RWPE2 (cell line): Measurements from ENCODE around the gene FLT4.

Source experiments
- ATAC-seq: fragments of 200-7000 bp; cut with Tn5 transposase; 3 replicates; pipeline ENCODE4 v1.9.1; 2021; ENCODE audit warnings: low read depth
- DNase-seq: peaks from one replicate; pipeline ENCODE4 v3.0.0-alpha.2; 2020; ENCODE audit warnings: low spot score
- H3K27ac ChIP-seq: fragments of 450-650 bp; 2 replicates; pipeline ENCODE4 v1.5.1; 2017; ENCODE audit warnings: mild to moderate bottlenecking; ENCODE audit not compliant: poor library complexity, severe bottlenecking
- H3K27me3 ChIP-seq: fragments of 250-450 bp; sonication (Bioruptor Pico); 2 replicates; pipeline ENCODE4 v1.5.1; 2021; ENCODE audit warnings: mild to moderate bottlenecking, moderate library complexity; ENCODE audit not compliant: insufficient read depth, poor library complexity, severe bottlenecking
- H3K36me3 ChIP-seq: fragments of 250-450 bp; sonication (Bioruptor Pico); 2 replicates; pipeline ENCODE4 v1.5.1; 2020; ENCODE audit warnings: low read depth, mild to moderate bottlenecking, moderate library complexity
- H3K4me1 ChIP-seq: fragments of 250-450 bp; sonication (Bioruptor Pico); 2 replicates; pipeline ENCODE4 v1.5.1; 2021; ENCODE audit warnings: mild to moderate bottlenecking, moderate library complexity; ENCODE audit not compliant: insufficient read depth, poor library complexity, severe bottlenecking
- H3K4me3 ChIP-seq: fragments of 250-450 bp; sonication (Bioruptor Pico); 2 replicates; pipeline ENCODE4 v1.5.1; 2021; ENCODE audit warnings: mild to moderate bottlenecking, moderate library complexity; ENCODE audit not compliant: severe bottlenecking
- H3K9me3 ChIP-seq: fragments of 250-450 bp; sonication (Bioruptor Pico); 2 replicates; pipeline ENCODE4 v1.5.1; 2021; ENCODE audit warnings: mild to moderate bottlenecking, moderate library complexity; ENCODE audit not compliant: severe bottlenecking
- CTCF ChIP-seq: fragments of 450-650 bp; IDR thresholded peaks from one replicate; pipeline ENCODE4 v1.5.1; 2017; ENCODE audit warnings: mild to moderate bottlenecking, moderate library complexity; ENCODE audit not compliant: poor library complexity, severe bottlenecking

Gene FLT4

DNA sequence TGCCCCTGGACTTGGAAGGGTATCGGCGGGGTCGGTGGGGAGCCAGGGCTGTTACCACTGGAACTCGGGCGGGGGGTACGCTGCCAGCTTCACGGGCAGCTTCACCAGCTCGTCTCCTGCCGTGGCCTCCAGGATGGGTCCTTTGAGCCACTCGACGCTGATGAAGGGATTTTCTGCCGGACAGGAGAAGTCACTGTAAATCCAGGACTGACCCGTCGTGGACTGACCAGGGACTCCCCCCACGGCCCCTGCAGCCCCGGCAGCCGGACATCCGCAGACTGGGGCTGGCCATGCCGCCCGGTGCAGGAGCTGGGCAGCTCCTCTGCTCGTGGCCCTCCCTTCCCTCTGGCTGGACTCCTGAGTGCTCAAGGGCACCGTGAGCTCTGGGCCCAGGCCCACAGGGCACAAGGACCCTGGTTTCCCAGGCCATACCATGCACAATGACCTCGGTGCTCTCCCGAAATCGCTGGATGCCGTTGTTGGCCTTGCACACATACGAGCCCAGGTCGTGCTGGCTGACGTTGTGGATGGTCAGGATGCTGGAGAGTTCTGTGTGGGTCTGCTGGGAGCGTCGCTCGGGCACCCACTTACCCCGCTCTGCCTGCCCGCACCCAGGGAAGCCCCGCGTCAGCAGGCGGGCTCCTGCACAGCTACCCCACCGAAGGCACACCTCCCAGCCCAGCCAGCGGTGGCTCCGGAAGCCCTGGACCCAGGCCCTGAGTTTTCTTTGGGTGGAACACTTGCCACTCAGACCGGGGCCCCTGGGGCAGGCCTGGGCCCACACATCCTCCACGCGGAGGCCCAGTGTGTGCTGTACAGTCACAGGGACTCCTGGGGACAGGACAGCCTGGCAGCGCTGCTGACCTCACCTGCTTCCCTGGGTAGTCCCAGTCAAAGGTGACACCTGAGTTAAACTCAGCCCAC is 20.3 kb downstream of the FLT4 start:
- peaks cover 11% of the 10 kb centered on the region for H3K27me3 ChIP-seq
- DNase-seq = no peak
- TF ChIP-seq CTCF = no peak
- no peak for ATAC-seq
- H3K4me1 ChIP-seq = no peaks in the 10 kb centered on the region
- no peaks in the 10 kb centered on the region for H3K9me3 ChIP-seq
- no peak overlapping the region for H3K27ac ChIP-seq
- H3K4me3 ChIP-seq = no peak overlapping the region
- no peaks in the 10 kb centered on the region for H3K36me3 ChIP-seq

DNA sequence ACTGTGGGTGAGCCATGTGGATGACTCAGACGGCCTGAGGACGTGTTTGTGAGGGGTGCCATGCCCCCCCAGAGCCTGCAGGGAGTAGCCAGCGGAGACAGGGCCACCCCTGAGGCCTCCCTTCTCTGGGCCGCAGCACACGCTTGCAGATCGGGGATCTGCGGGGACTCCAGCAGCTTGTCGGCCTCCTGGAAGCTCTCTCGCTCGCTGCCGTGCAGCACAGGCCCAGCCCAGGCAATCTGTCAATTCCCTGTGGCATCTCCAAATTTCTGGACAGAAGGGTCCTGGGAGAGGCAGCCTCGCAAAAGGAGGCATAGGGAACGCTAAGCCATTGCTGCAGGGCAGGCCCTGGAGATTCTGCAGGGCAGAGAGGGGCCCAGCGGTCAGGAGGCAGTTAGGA is 21.2 kb downstream of the FLT4 start:
- TF ChIP-seq CTCF = no peak
- Histone ChIP-seq H3K4me3 (no peak overlapping the region), H3K4me1 (no peaks in the 10 kb centered on the region), H3K27me3 (peaks cover 11% of the 10 kb centered on the region), H3K36me3 (no peaks in the 10 kb centered on the region), H3K27ac (no peak overlapping the region), H3K9me3 (no peaks in the 10 kb centered on the region)
- no peak for ATAC-seq
- DNase-seq = no peak

DNA sequence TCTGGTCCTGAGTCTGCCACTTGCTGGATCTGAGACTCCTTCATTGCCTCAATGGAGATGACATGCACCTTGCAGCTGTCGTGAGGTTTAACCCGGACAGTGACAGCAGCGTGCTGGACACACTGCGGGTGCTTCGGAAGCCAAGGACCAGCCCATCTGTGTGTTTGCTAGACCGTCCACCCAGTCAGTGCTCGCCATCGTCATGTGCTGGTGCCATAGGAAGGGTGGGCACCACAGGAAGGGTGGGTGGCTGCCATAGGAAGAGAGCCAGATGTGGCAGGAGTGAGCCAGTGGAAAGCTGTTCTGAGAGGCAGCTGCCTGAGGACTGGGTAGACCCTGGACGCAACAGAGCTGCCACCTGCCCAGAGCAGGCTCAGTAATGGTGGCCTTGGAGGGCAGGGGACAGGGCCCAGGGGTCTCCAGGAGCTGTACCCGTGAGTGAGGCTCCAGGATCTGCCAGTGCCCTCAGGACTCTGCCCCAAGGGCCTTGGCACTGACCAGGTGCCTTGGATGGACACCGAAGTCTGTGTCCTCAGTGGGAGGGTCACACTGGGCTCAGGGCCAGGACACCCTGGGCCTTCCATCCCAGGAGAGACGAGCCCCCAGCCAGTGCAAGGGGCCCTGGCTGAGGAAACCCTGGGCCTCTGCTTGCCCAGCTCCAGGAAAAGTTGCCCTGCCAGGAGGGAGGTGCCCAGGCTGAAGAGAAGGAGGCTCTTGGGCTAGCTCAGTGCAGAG is 21.8 kb downstream of the FLT4 start:
- peaks cover 11% of the 10 kb centered on the region for H3K27me3 ChIP-seq
- DNase-seq = no peak
- H3K27ac ChIP-seq = no peak overlapping the region
- no peak overlapping the region for H3K4me3 ChIP-seq
- H3K4me1 ChIP-seq = no peaks in the 10 kb centered on the region
- no peak for ATAC-seq
- H3K36me3 ChIP-seq = no peaks in the 10 kb centered on the region
- H3K9me3 ChIP-seq = no peaks in the 10 kb centered on the region
- TF ChIP-seq CTCF = no peak

DNA sequence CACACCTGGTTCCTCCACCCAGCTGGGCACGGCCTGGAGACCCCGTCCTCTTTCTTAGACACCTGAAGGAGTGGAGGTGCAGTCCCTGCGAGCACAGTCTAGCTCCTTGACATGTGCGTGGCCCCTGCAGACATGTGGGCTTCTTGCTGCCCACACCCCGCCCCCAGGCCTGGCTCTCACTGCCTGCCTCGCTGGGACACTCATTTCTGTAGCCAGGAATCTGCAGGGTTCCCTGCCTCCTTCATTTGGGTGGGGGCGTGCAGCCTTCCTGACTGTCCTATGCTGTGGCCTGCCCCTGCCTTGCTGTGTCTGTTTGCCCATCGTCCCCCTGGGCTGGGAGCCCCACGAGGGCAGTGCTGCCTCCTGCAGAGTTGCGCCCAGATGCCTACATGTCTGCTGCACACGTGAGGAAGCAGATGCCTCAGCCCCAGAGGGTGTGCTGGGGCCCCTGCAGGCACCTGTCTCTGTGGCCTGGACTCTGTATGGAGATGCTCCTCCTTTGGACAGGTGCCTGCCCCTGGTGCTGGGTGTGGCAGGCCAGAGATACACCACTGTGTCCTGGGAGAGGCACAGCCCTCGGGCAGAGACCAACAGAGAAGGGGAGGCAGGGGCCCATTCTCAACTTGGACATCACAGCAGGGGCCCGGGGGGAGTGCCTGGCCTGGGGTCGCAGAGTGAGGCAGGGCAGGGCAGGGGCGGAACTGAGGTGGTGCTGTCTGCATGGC is 22.6 kb downstream of the FLT4 start:
- no peak for ATAC-seq
- H3K4me1 ChIP-seq = no peaks in the 10 kb centered on the region
- peaks cover 11% of the 10 kb centered on the region for H3K27me3 ChIP-seq

More for the DNA sequence above, 22.6 kb downstream of the FLT4 start:
- Histone ChIP-seq H3K27ac (no peak overlapping the region), H3K36me3 (no peaks in the 10 kb centered on the region), H3K9me3 (no peaks in the 10 kb centered on the region), H3K4me3 (no peak overlapping the region)
- no peak for DNase-seq
- TF ChIP-seq CTCF = no peak
